Fibroblast of villous mesenchyme (primary cell): ENCODE measurements around the gene GABARAP. TPM values are rescaled to one million over a fixed set of nuclear protein-coding genes. Genes with fewer than 3 reads are reported as not detected.

Experiments
- DNase-seq: peaks from one replicate; pipeline ENCODE4 v3.0.0-alpha.2; 2010; ENCODE audit warnings: low read depth
- H3K4me3 ChIP-seq: 2 replicates; pipeline ENCODE4 v1.5.1; 2011; ENCODE audit warnings: low read depth, mild to moderate bottlenecking, low read length
- CTCF ChIP-seq: IDR thresholded peaks from 2 replicates; pipeline ENCODE4 v1.5.1; 2012; ENCODE audit warnings: low read depth, mild to moderate bottlenecking, low read length; ENCODE audit not compliant: insufficient read depth
- total RNA-seq: library from RNA; depleted of rRNA; stranded (reverse); fragments of >200 nt; gene quantifications from 2 replicates; pipeline ENCODE4 v1.2.3, GENCODE V29; 2012

GABARAP gene
- total RNA-seq, 1 donor: 225 TPM

GRCh38 chr17:7218758-7219157, 23.5 kb downstream of the GABARAP start:
- no peak for TF ChIP-seq CTCF
- no peak overlapping the region for H3K4me3 ChIP-seq
- no peak for DNase-seq

DNA sequence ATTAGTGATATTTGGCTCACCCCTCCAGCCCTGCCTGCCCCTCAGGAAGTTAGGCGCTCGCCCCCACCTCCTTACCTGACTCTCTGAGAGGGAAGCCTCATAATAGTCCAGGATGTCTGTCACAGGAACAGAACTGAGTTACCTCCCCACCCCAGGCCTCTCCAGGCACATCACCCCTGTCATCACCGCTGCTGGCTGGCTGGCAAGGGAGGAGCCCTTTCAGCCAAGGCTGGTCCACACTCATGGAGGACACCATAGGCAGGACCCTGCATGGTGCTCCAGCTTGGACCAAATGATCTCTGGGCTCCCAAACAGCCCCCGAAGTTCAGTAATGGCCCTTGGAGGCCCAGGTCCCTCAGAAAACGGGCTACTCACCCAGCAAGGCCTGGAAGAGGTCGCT, 24.1 kb downstream of the GABARAP start:
- no peak for DNase-seq
- peak overlapping the region; percentile 77 for H3K4me3 ChIP-seq
- no peak for TF ChIP-seq CTCF

- H3K4me3 ChIP-seq: peak overlapping the region; percentile 77
- TF ChIP-seq CTCF: no peak
- peak; percentile 65 for DNase-seq
Measured at GRCh38 chr17:7217113-7217987, 24.9 kb downstream of the GABARAP start.

DNA sequence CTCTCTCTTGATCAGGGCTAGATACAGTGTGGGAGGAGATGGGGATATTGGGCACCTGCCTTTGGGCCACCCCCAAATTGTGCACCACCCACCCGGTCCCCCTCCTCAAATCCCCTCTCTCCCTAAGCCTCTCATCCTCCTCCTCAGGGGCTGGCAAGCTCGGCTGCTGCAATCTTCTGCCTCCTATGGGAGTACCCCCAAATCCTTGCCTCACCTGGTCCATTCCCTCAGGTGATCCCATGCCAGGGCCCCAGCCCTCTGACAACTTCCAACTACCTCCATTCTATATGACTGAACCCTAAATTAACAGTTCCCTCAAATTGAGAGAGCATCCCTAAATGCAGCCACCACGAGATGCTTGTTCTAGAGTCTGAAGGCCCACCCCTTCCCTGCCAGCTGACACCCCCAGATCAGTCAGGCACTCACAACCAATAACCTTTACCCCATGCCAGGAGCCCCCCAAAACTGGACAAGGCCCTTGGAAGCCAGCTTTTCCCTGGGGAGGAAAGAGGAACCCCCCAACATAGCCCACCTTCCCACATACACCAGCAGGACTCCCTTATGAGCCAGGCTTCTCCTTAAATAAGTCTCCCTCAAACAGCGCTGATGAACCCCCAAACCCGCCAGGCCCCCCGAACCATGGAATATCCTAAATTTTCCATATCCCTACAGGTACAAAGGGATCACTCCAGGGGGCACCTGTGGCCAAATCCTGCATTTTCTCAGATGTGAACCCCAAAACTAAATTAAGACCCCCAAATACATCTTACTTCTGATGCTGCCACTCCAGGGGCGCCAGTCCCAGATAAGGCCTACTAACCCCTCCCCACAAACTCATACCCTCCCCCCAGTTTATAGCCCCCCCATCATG, 25.8 kb downstream of the GABARAP start:
- H3K4me3 ChIP-seq: peak overlapping the region; percentile 77
- no peak for TF ChIP-seq CTCF
- DNase-seq: no peak

DNA sequence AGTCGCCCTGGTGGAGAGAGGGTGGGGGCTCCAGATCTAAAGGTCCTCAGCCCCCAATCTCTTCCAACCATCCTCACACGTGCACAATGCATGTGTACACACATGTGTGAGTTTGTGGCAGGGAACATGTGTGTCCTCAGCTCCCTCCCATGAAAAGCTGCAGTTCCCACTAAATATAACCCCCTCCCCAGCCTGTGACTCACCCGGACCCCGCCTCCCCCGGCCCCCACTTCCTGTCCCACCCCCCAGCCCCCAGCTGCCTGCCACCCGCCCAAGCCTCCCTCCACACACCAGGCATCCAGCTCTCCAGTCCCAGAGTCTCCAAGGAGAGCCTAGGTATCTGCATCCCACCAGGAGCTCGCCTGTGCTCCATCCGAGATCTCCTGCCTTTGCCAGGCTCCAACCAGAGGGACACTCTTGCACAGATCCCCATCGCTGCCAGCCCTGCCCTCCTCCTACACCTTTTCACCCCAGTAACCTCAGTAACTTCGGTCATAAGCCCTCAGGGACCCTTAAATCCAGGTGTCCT, 26.5 kb downstream of the GABARAP start:
- H3K4me3 ChIP-seq: peak overlapping the region; percentile 77
- DNase-seq: peak; percentile 20
- TF ChIP-seq CTCF: no peak

- no peak for TF ChIP-seq CTCF
- DNase-seq: no peak
- H3K4me3 ChIP-seq: peak overlapping the region; percentile 62
Measured at GRCh38 chr17:7215136-7215638, 27.1 kb downstream of the GABARAP start.
